ENCODE data around the gene ZNF888.
"Not testable (repeated sequence)": the region's sequence is repeated elsewhere in the genome, so short reads cannot be mapped to it uniquely, and the experiment has no call there.

The ZNF888 gene

DNA sequence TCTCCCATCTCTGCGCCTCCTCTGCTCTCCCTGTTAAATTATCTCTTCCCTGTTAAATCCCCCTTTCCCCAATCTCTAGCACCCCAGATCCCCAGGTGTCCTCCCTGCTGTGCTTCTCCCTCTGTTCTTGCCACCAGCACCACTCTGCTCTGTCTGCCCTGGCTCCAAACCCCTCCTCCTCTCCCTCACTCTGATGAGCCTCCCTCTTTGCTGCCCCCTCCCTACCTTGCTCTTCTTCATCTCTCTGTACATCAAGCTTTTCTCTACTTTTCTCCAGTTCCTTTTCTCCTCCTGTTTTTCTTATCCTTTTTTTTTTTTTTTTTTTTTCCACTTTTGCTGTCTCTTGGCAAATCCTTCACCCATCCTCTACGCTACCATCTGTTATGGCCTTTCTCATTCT, 18.3 kb upstream of the ZNF888 start:
- DNase-seq: not testable (repeated sequence)

DNA sequence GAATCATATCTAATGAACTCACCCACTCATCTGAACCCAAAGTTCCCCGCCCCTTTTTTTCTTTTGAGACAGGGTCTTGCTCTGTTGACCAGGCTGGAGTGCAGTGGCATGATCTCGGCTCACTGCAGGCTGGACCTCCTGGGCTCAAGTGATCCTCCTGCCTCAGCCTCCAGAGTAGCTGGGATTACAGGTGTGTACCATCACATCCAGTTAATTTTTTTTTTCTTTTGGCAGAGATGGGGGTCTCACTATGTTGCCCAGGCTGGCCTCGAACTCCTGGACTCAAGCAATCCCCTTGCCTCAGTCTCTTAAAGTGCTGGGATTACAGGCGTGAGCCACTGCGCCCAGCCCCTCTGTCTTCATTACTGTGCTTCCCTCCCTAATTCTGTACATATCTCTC, 17.7 kb upstream of the ZNF888 start:
- DNase-seq: not testable (repeated sequence)

DNA sequence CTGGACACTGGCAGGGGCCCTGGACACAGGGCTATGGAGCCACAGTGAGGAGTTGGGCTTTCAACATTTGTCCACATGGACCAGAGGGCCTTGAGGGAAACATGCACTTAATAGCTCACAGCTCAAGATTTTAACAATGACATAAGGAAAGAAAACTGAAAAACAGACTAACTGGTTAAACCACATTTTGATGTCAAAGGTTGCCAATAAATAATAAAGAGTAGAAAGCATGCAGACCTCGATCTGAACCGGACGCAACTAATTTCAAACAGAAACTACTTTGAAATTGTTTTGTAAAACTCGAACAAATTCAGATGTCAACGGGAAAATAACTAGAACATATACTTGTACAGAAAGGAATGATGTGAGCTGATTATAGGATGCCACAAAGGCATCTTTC, 15.5 kb upstream of the ZNF888 start:
- DNase-seq: no peak

DNA sequence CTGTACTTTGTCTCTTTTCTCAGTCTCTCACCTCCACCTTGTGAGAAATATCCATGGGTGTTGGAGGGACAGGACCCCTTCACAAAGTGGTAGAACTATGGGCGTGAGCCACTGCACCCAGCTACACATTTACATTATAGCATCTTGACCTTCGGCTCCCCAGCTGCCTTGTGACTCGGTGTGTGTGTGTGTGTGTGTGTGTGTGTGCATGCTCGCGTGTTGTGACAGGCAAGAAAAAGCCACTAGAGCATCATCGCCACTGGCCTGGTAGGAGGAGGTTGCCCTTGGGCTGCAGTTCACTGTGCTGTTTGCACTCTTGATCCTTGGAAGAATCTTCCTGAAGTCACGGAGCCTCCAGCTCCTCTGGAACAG, 13.7 kb upstream of the ZNF888 start:
- no peak for DNase-seq

GRCh38 chr19:52936151-52936953, 13.1 kb upstream of the ZNF888 start:
- no peak for DNase-seq

DNA sequence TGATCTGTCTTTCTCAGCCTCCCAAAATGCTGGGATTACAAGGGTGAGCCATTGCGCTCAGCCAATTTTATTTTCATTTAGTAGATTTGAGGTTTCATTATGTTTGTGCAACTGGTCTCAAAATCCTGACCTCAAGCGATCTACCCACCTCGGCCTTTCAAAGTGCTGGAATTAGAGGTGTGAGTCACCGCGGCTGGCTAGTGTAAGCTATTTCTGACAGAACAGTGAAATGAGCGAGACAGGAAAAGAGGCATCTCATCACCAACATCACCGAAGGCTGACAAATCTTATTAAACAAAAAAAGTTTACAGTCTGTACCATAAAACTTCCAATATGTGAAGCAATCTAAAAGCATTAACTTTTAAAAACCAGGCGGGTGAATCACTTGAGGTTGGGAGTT, 12.2 kb upstream of the ZNF888 start:
- DNase-seq: no peak

- not testable (repeated sequence) for DNase-seq
Observed at GRCh38 chr19:52924641-52925040, 1.4 kb upstream of the ZNF888 start.

DNA sequence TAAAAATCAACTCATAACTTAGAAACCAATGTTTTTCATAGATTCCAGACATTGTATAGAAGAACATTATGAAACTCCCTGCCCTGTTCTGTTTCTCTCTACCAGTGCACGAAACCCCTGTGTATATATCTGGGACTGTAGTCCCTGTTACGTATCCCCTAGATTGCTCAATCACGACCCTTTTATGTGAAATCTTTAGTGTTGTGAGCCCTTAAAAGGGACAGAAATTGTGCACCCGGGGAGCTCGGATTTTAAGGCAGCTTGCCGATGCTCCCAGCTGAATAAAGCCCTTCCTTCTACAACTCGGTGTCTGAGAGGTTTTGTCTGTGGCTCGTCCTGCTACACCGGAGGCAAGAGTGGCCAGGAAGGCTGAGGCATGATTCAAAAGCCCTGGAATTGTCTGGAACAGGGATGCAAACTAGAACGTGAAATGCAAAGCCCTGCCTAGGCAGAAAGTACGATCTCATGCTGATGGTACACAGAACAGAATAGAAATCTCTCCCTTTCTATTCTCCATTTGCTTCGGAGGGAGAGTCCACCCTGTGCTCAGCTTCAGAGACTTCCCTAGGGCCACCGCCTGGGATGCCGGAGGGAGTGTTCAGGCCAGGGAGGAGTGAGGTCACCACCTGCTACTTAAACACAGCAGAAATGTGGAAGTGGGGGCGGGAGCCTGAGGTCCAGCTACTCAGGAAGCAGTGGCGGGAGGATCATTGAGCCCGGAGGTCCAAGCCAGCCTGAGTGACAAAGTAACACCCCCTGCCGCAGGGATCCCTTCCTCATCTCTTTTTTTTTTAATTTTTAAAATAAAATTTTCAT, 758 bp upstream of the ZNF888 start:
- DNase-seq: no peak

DNA sequence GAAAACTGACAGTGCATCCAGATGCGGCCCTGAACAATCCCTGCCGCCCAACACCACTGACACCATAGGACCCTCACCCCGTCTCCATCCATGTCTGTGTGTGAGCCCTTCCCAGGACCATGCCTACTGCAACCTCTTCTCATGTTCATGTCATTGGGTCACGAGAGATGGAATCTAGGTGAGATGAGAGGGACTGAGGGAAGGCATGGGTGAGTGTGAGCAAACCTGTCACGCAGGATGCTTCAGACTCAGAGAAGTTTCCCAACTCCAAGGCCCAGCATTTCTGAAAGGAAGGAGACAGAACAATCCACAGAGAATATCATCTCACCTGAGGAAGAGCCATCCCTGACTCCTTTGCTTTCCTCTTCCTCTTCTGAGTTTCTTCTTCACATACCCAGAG, 5.7 kb downstream of the ZNF888 start:
- DNase-seq: no peak

DNA sequence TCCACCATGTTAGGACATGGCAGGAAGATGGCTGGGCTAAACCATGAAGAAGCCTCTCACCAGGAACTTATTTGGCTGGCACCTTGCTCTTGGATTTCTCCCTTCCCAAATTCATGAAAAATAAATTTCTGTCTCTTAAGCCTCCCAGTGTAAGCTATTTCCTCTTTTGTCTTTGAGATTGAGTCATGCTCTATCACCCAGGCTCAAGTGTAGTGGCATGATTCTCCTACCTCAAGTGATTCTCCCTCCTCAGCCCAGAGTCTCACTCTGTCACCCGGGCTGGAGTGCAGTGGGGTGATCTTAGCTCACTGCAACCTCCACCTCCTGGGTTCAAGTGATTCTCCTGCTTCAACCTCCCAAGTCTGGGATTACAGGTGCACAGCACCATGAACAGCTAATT, 12.6 kb downstream of the ZNF888 start:
- no peak for DNase-seq

DNA sequence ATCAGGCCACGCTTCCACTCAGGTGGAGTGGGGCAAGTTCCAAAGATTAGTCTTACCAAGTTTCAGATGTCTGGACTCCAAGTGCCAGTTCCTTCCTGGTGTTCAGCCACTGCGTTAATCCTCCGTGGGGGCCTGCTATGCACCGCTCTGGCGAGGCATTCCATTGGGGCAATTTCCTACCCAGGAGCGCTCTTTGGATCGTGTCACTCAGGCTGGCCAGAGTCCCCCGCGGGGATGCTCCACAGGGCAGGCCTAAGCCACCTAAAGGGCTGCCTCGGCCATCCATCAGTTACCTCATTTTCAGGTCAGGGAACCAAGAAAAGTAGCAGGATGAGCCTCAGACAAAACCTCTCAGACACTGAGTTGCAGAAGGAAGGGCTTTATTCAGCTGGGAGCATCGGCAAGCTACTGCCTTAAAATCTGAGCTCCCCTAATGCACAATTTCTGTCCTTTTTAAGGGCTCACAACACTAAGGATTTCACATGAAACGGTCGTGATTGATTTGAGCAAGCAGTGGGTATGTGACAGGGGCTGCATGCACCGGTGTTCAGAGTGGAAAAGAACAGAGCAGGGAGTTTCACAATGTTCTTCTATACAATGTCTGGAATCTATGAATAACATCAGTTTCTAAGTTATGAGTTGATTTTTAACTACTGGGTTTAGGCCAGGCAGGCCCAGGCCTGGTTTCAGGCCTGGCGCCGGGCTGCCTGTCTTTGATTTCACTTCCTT, 19.0 kb downstream of the ZNF888 start:
- not testable (repeated sequence) for DNase-seq

GRCh38 chr19:52901842-52902241, 21.4 kb downstream of the ZNF888 start:
- no peak for DNase-seq

GRCh38 chr19:52898596-52898995, 24.6 kb downstream of the ZNF888 start:
- DNase-seq: not testable (repeated sequence)

- no peak for DNase-seq
Observed at GRCh38 chr19:52898101-52898500, 25.1 kb downstream of the ZNF888 start.

GRCh38 chr19:52897138-52897935, 25.9 kb downstream of the ZNF888 start, which contains the start of gene ZNF320:
ZNF320 (minus strand) TSS chr19:52897635; CDS start chr19:52890255, 7,380 bp downstream.
- DNase-seq: peak; percentile 82

DNA sequence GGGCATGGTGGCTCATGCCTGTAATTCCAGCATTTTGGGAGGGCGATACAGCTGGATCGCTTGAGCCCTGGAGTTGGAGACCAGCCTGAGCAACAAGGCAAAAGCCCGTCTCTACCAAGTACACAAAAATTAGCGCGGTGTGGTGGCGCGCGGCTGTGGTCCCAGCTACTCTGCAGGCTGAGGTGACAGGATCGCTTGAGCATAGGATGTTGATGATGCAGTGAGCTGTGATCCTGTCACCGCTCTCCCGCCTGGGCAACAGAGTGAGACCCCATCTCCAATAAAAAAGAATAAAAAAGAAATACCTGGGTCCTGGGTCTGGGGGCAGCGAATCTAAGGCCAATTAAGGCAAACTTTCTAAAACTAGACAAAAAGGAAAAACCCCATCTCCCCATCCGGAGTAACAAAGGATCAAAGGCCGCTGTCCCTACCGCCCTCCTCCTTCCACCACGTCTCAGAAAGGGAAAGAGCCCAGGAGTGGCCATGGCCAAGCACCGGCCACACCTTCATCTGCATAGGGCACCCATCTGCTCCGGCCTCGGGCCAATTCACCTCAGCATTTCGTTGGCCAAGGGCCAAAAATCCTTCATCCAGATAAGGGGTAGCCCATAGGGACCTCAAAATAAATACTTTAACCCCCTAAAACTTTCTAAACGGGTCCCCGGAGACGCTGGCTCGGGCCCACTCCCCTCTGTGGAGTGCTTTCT, 26.6 kb downstream of the ZNF888 start:
- no peak for DNase-seq

DNA sequence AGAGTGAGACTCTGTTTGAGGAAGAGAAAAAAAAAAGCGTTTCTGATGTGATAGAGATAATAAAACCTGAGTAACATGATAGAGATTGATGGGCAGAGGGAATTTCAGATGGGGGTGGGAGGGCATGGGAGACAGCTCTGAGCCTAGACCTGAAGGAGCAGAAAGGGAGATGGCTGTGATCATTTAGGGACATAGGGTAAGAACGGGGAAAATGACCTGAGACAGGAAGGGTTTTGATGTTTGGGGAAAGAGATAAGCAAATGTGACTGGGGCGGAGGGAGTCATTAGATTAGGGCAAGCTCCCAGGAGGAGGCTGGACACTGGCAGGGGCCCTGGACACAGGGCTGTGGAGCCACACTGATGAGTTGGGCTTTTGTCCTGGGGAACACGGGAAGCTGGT, 31.9 kb downstream of the ZNF888 start:
- no peak for DNase-seq

- DNase-seq: no peak
Observed at GRCh38 chr19:52889931-52890330, 33.3 kb downstream of the ZNF888 start.

- no peak for DNase-seq
Observed at GRCh38 chr19:52889076-52889475, 34.2 kb downstream of the ZNF888 start.

DNA sequence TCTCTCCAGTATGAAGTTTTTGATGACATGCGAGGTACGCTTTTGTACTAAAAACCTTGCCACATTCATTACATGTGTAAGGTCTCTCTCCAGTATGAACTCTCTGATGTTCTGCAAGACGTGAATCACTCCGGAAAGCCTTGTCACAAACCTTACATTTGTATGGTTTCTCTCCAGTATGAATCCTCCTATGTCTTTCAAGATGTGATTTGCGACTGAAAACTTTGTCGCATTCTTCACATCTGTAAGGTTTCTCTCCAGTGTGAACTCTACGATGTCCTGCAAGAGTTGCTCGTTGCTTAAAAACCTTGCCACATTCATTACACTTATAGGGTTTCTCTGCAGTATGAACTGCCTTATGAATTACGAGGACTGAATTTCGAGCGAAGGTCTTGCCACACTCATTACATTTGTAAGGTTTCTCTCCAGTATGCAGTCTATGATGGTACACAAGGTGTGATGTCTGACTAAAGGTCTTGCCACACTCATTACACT, 42.3 kb downstream of the ZNF888 start:
- no peak for DNase-seq

DNA sequence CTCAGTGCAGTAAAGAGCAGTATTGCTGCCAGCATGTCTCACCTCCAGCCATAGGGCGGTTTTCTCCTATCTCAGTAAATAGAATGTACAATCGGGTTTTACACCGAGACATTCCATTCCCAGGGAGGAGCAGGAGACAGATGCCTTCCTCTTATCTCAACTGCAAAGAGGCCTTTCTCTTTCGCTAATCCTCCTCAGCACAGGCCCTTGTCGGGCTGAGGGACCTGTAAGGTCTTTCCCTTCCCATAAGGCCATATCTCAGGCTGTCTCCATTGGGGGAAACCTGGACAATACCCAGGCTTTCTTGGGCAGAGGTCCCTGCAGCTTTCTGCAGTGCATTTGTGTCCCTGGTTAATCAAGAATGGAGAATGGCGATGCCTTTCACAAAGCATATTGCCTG, 50.2 kb downstream of the ZNF888 start:
- DNase-seq: not testable (repeated sequence)

GRCh38 chr19:52871466-52871865, 51.8 kb downstream of the ZNF888 start:
- DNase-seq: no peak
